Adrenal gland (tissue), 19 donors: ENCODE measurements around the gene ALG5. TPM values are rescaled to one million over a fixed set of nuclear protein-coding genes. Genes with fewer than 3 reads are reported as not detected.

ENCODE experiments used
- DNase-seq, 7 donors: peaks; one replicate each; pipeline ENCODE4 v3.0.0-alpha.2; 2019 to 2020
- H3K27ac ChIP-seq, 5 donors: fragments of 200-600 bp; sonication (generic) in 4 of 5; 1 replicate in 3 of 5; 2 replicates in 2 of 5; pipeline versions ENCODE4 v1.5.1 to v1.8.0; 2016 to 2020; ENCODE audit warnings: mild to moderate bottlenecking in 1 of 5
- H3K27me3 ChIP-seq: fragments of 200-600 bp; 2 replicates; pipeline ENCODE4 v1.8.0; 2021
- H3K36me3 ChIP-seq, 2 donors: fragments of 200-600 bp; replicated peaks in 1 of 2; 1 replicate in 1 of 2; 2 replicates in 1 of 2; pipeline versions ENCODE4 v1.5.1 to v1.8.0; 2018 to 2022
- H3K4me1 ChIP-seq, 2 donors: fragments of 200-600 bp; replicated peaks in 1 of 2; 1 replicate in 1 of 2; 2 replicates in 1 of 2; pipeline versions ENCODE4 v1.5.1 to v1.8.0; 2018 to 2021
- H3K4me3 ChIP-seq, 4 donors: fragments of 200-600 bp; sonication (generic) in 3 of 4; one replicate each; pipeline ENCODE4 v1.5.1; 2016 to 2018
- H3K9me3 ChIP-seq, 3 donors: fragments of 200-600 bp; sonication (generic) in 1 of 3; replicated peaks in 1 of 3; 1 replicate in 2 of 3; 2 replicates in 1 of 3; pipeline versions ENCODE4 v1.5.1 to v1.8.0; 2016 to 2021
- CTCF ChIP-seq, 6 experiments: fragments of 450-650 bp in 4 of 6; fragments of 200-600 bp in 2 of 6; sonication (generic) in 1 of 6; IDR thresholded peaks; 1 replicate in 5 of 6; 2 replicates in 1 of 6; pipeline versions ENCODE4 v1.5.1 to v1.8.0; 2016 to 2021; ENCODE audit warnings: antibody characterized with exemption in 6 of 6, mild to moderate bottlenecking in 2 of 6, moderate library complexity in 1 of 6
- POLR2A ChIP-seq, 2 donors: fragments of 450-650 bp; IDR thresholded peaks; one replicate each; pipeline ENCODE4 v1.6.1; 2017; ENCODE audit warnings: antibody characterized with exemption in 2 of 2, mild to moderate bottlenecking in 2 of 2, moderate library complexity in 1 of 2
- WGBS, 4 donors: extraction: QIAGEN DNeasy Blood & Tissue Kit in 2 of 4; methylation state at CpG; one replicate each; pipeline versions ENCODE4 v1.1.5 to v1.1.7; 2013 to 2017; 5-methylcytosine and 5-hydroxymethylcytosine counted together
- intact Hi-C, 2 donors: fragments of 100-400 bp; cut with DNase I; formaldehyde crosslinking; loops; one replicate each; pipeline versions ENCODE4 v1.14.1 to v1.15.0; 2022 to 2023
- long read RNA-seq, 10 donors: library from polyadenylated mRNA in 3 of 10; unstranded in 2 of 10; stranded (forward) in 1 of 10; transcript quantifications; one replicate each; pipeline ENCODE4 v2.0.0 and lab custom pipeline, GENCODE V29; 2021 to 2026
- polyA plus RNA-seq, 3 donors: library from polyadenylated mRNA; stranded (reverse); fragments of 200-250 nt in 2 of 3; fragments of 350-450 nt in 1 of 3; fragmentation: Illumina TruSeq in 1 of 3; extraction: RNeasy Lipid Tissue Mini Kit (QIAGEN cat#74804) in 1 of 3; gene quantifications; one replicate each; pipeline ENCODE4 v1.2.3, GENCODE V29; 2013 to 2014
- total RNA-seq, 9 donors: library from RNA; depleted of rRNA in 4 of 9; stranded (reverse); fragments of >200 nt in 4 of 9; fragments of 120-200 nt in 1 of 9; fragmentation: NEBNext Ultra II Directional in 1 of 9; extraction: Animal tissue kit (Norgen Biotek cat#: 25700) in 1 of 9; gene quantifications; one replicate each; pipeline versions ENCODE4 v1.1.0 to v1.2.4, GENCODE V29; 2013 to 2023
- donor health status: healthy with polysubstance abuse.
- donor health status: Bipolar disorder and iron deficiency.
- donor health status: DM: yes; HTN: yes; CAD: no.
- donor health status: DM: no; HTN: no; CAD: no.
- donor health status: DM: no; HTN: no; CAD: no.
- donor health status: DM: yes; HTN: yes; CAD: no.

ALG5 gene
- total RNA-seq (10 to 100 TPM; 28.2 to 76.7 (median 43.8) TPM), polyA plus RNA-seq (10 to 100 TPM; 29.1 to 62.3 (median 35.1) TPM)
- long read RNA-seq, donor 1, transcript ALG5-201 (10 exons, 1,154 nt): major isoform, 47 of 47 reads
- long read RNA-seq, donor 1, partial matches to known transcripts: 0 of 47 reads
- long read RNA-seq, donor 1, other reads (novel, unspliced or antisense): 0 of 47 reads
- long read RNA-seq, donor 2, transcript ALG5-201 (10 exons, 1,154 nt): major isoform, 31 of 39 reads
- long read RNA-seq, donor 2, partial matches to known transcripts: 7 of 39 reads
- long read RNA-seq, donor 2, other reads (novel, unspliced or antisense): 0 of 39 reads
- long read RNA-seq, donor 3, transcript ALG5-201 (10 exons, 1,154 nt): major isoform, 28 of 28 reads
- long read RNA-seq, donor 3, partial matches to known transcripts: 0 of 28 reads
- long read RNA-seq, donor 3, other reads (novel, unspliced or antisense): 0 of 28 reads
- long read RNA-seq, donor 4, transcript ALG5-201 (10 exons, 1,154 nt): major isoform, 69 of 80 reads
- long read RNA-seq, donor 4, partial matches to known transcripts: 3 of 80 reads
- long read RNA-seq, donor 4, other reads (novel, unspliced or antisense): 8 of 80 reads
- long read RNA-seq, donor 5, transcript ALG5-201 (10 exons, 1,154 nt): major isoform, 84 of 94 reads
- long read RNA-seq, donor 5, partial matches to known transcripts: 0 of 94 reads
- long read RNA-seq, donor 5, other reads (novel, unspliced or antisense): 10 of 94 reads
- long read RNA-seq, donor 6, transcript ALG5-201 (10 exons, 1,154 nt): major isoform, 42 of 46 reads
- long read RNA-seq, donor 6, partial matches to known transcripts: 1 of 46 reads
- long read RNA-seq, donor 6, other reads (novel, unspliced or antisense): 3 of 46 reads
- long read RNA-seq, donor 7, transcript ALG5-201 (10 exons, 1,154 nt): major isoform, 23 of 25 reads
- long read RNA-seq, donor 7, partial matches to known transcripts: 0 of 25 reads
- long read RNA-seq, donor 7, other reads (novel, unspliced or antisense): 0 of 25 reads
- long read RNA-seq, donor 8, transcript ALG5-201 (10 exons, 1,154 nt): major isoform, 35 of 35 reads
- long read RNA-seq, donor 8, partial matches to known transcripts: 0 of 35 reads
- long read RNA-seq, donor 8, other reads (novel, unspliced or antisense): 0 of 35 reads
- long read RNA-seq, donor 9, transcript ALG5-201 (10 exons, 1,154 nt): major isoform, 34 of 81 reads
- long read RNA-seq, donor 9, partial matches to known transcripts: 32 of 81 reads
- long read RNA-seq, donor 9, other reads (novel, unspliced or antisense): 13 of 81 reads
- long read RNA-seq, donor 10, transcript ALG5-201 (10 exons, 1,154 nt): major isoform, 21 of 53 reads
- long read RNA-seq, donor 10, partial matches to known transcripts: 21 of 53 reads
- long read RNA-seq, donor 10, other reads (novel, unspliced or antisense): 11 of 53 reads

- Histone ChIP-seq H3K27ac (peak within 1 kb of the TSS; percentile 91 to 99 (median 97)), H3K9me3 (no peaks in the 10 kb centered on the region), H3K36me3 (peaks cover 0 to 14% of the 10 kb centered on the region in 2 donors), H3K4me3 (peak within 1 kb of the TSS; percentile 71 to 95 (median 86)), H3K4me1 (peaks cover 12 to 21% of the 10 kb centered on the region in 2 donors), H3K27me3 (no peaks in the 10 kb centered on the region)
- peak; percentile 45 to 98 (median 73) for TF ChIP-seq CTCF (IDR thresholded peaks at IDR 0.05)
- TF ChIP-seq POLR2A (IDR thresholded peaks at IDR 0.05): peak; percentile 47 to 83
- peak; percentile 88 to 93 (median 91) for DNase-seq
- WGBS, 4 donors: 0% methylated on average over 30 to 52 of the region's 52 CpGs
- intact Hi-C loops: no loop called here
Observed at GRCh38 chr13:36999054-36999714, at the start of gene ALG5. ALG5 (minus strand) TSS chr13:36999340; CDS start chr13:36999300, 40 bp downstream.

- no peaks in the 10 kb centered on the region for H3K9me3 ChIP-seq
- H3K4me1 ChIP-seq: peaks cover 0 to 11% of the 10 kb centered on the region in 2 donors
- intact Hi-C loops: no loop called here
- WGBS, 4 donors: 86 to 92% (median 91%) methylated on average over 3 of the region's 3 CpGs
- H3K4me3 ChIP-seq: no peak overlapping the region
- no peak for TF ChIP-seq POLR2A (IDR thresholded peaks at IDR 0.05)
- no peak for TF ChIP-seq CTCF (IDR thresholded peaks at IDR 0.05)
- no peak overlapping the region for H3K27ac ChIP-seq
- no peaks in the 10 kb centered on the region for H3K27me3 ChIP-seq
- peaks cover 0 to 32% of the 10 kb centered on the region in 2 donors for H3K36me3 ChIP-seq
- no peak for DNase-seq
Observed at GRCh38 chr13:37047846-37048245, 48.7 kb upstream of the ALG5 start.

- intact Hi-C loops: no loop called here
- Histone ChIP-seq H3K4me1 (peaks cover 0 to 11% of the 10 kb centered on the region in 2 donors), H3K9me3 (no peaks in the 10 kb centered on the region), H3K36me3 (peaks cover 0 to 38% of the 10 kb centered on the region in 2 donors), H3K4me3 (no peak overlapping the region), H3K27ac (no peak overlapping the region), H3K27me3 (no peaks in the 10 kb centered on the region)
- TF ChIP-seq CTCF (IDR thresholded peaks at IDR 0.05) (no peak), POLR2A (IDR thresholded peaks at IDR 0.05) (no peak)
- no peak for DNase-seq
- WGBS, 4 donors: 70 to 82% (median 75%) methylated on average over 2 of the region's 2 CpGs
Observed at GRCh38 chr13:37047032-37047431, 47.9 kb upstream of the ALG5 start.
